ENCODE data around the gene ELN. TPM values are rescaled to one million over a fixed set of nuclear protein-coding genes. Genes with fewer than 3 reads are reported as not detected.

The ELN gene
- total RNA-seq, 1 donor from 2014 or later, result 395 TPM

GRCh38 chr7:74023786-74024185 is 4.2 kb upstream of the ELN start:
- Histone ChIP-seq H3K36me3 (no peaks in the 10 kb centered on the region), H3K27me3 (no peaks in the 10 kb centered on the region), H3K4me1 (peaks cover 21 to 60% of the 10 kb centered on the region in 2 donors), H3K4me3 (peak overlapping the region; percentile 4 to 29), H3K9me3 (no peaks in the 10 kb centered on the region), H3K27ac (peak overlapping the region; percentile 93 to 98)
- DNase-seq (ENCODE audit: low spot score in 2 of 2), result peak in 1 of 2 donors; percentile 83
- TF ChIP-seq CTCF (IDR thresholded peaks at IDR 0.05), result no peak
- intact Hi-C loops (cut with DNase I), result loop anchor here (1.0 to 2.0 kb wide), 2 partner anchors 21 to 31 kb away; no protein-coding TSS in a partner anchor

- H3K36me3 ChIP-seq, result no peaks in the 10 kb centered on the region
- peak overlapping the region in 1 of 2 donors; percentile 83 for H3K4me3 ChIP-seq
- H3K4me1 ChIP-seq, result peaks cover 21 to 60% of the 10 kb centered on the region in 2 donors
- no peak for TF ChIP-seq CTCF (IDR thresholded peaks at IDR 0.05)
- intact Hi-C loops (cut with DNase I), result loop anchor here (5.0 kb wide), 1 partner anchor 37 kb away; no protein-coding TSS in a partner anchor
- peak overlapping the region; percentile 93 to 98 for H3K27ac ChIP-seq
- no peaks in the 10 kb centered on the region for H3K27me3 ChIP-seq
- DNase-seq (ENCODE audit: low spot score in 2 of 2), result no peak
- H3K9me3 ChIP-seq, result no peaks in the 10 kb centered on the region
These were observed 2.8 kb upstream of the ELN start for GRCh38 chr7:74025146-74025545.

GRCh38 chr7:74025730-74026129 is 2.2 kb upstream of the ELN start:
- Histone ChIP-seq H3K4me1 (peaks cover 21 to 60% of the 10 kb centered on the region in 2 donors), H3K27me3 (no peaks in the 10 kb centered on the region), H3K9me3 (no peaks in the 10 kb centered on the region), H3K4me3 (peak overlapping the region in 1 of 2 donors; percentile 83), H3K27ac (peak overlapping the region; percentile 93 to 98), H3K36me3 (peaks cover 0 to 4% of the 10 kb centered on the region in 2 donors)
- intact Hi-C loops (cut with DNase I), result loop anchor here (2.0 to 5.0 kb wide), 2 partner anchors 13 to 37 kb away; no protein-coding TSS in a partner anchor
- no peak for DNase-seq (ENCODE audit: low spot score in 2 of 2)
- TF ChIP-seq CTCF (IDR thresholded peaks at IDR 0.05), result no peak

GRCh38 chr7:74026406-74026902 is 1.5 kb upstream of the ELN start:
- TF ChIP-seq CTCF (IDR thresholded peaks at IDR 0.05), result no peak
- H3K9me3 ChIP-seq, result no peaks in the 10 kb centered on the region
- H3K27me3 ChIP-seq, result no peaks in the 10 kb centered on the region
- H3K4me3 ChIP-seq, result peak overlapping the region; percentile 8 to 83
- intact Hi-C loops (cut with DNase I), result loop anchor here (2.0 to 5.0 kb wide), 2 partner anchors 14 to 36 kb away; no protein-coding TSS in a partner anchor
- no peak for DNase-seq (ENCODE audit: low spot score in 2 of 2)
- peaks cover 21 to 60% of the 10 kb centered on the region in 2 donors for H3K4me1 ChIP-seq
- H3K36me3 ChIP-seq, result peaks cover 5 to 10% of the 10 kb centered on the region in 2 donors
- peak overlapping the region; percentile 93 to 98 for H3K27ac ChIP-seq

- Histone ChIP-seq H3K36me3 (peaks cover 5 to 10% of the 10 kb centered on the region in 2 donors), H3K4me1 (peaks cover 15 to 57% of the 10 kb centered on the region in 2 donors), H3K4me3 (peak overlapping the region; percentile 75 to 83), H3K27me3 (no peaks in the 10 kb centered on the region), H3K27ac (peak overlapping the region; percentile 93 to 98), H3K9me3 (no peaks in the 10 kb centered on the region)
- TF ChIP-seq CTCF (IDR thresholded peaks at IDR 0.05), result peak; percentile 92 to 96 (median 93)
- peak in 1 of 2 donors; percentile 94 for DNase-seq (ENCODE audit: low spot score in 2 of 2)
- intact Hi-C loops (cut with DNase I), result loop anchor here (1.0 to 5.0 kb wide), 4 partner anchors 14 to 158 kb away; no protein-coding TSS in a partner anchor
These were observed 880 bp upstream of the ELN start for GRCh38 chr7:74026903-74027682.
